A673 (cell line): ENCODE results near the gene ATOH8. TPM values are rescaled to one million over a fixed set of nuclear protein-coding genes. Genes with fewer than 3 reads are reported as not detected.
A peak's percentile ranks its signal among the peaks of the same experiment; 100 is the strongest.

ENCODE experiments used
- BruUV-seq: library from RNA; stranded (reverse); fragments of 400-500 nt; replicated peaks from 2 replicates; lab custom pipeline; 2021; lab: Mats Ljungman, UMichigan
- CTCF ChIA-PET: fragments of 300-600 bp; sonication (Branson Sonifier 250); formaldehyde crosslinking; loops from one replicate; lab custom pipeline; 2022; ENCODE audit warnings: antibody characterized with exemption; lab: Charles Lee
- POLR2A ChIA-PET: fragments of 300-600 bp; sonication (Branson Sonifier 250); formaldehyde crosslinking; loops from one replicate; lab custom pipeline; 2022; ENCODE audit warnings: antibody characterized with exemption; ENCODE audit not compliant: low non-redundant PET; lab: Charles Lee
- DNase-seq: peaks from one replicate; pipeline ENCODE4 v3.0.0-alpha.2; 2015; ENCODE audit warnings: low spot score
- H3K27ac ChIP-seq: fragments of 200-600 bp; sonication (generic); 2 replicates; pipeline ENCODE4 v1.5.1; 2016; ENCODE audit warnings: mixed run types, low read depth, mild to moderate bottlenecking, mixed read lengths, antibody characterized with exemption, low read length; ENCODE audit not compliant: poor library complexity, severe bottlenecking
- H3K27me3 ChIP-seq: fragments of 200-600 bp; sonication (generic); replicated peaks from 2 replicates; pipeline ENCODE4 v1.6.1; 2017; ENCODE audit warnings: mixed run types, low read depth, mild to moderate bottlenecking, mixed read lengths, antibody characterized with exemption, low read length; ENCODE audit not compliant: insufficient read depth, poor library complexity
- H3K36me3 ChIP-seq: fragments of 200-600 bp; sonication (generic); 2 replicates; pipeline ENCODE4 v1.6.1; 2016; ENCODE audit warnings: mixed run types, mild to moderate bottlenecking, mixed read lengths, antibody characterized with exemption, low read length; ENCODE audit not compliant: insufficient read depth, poor library complexity, severe bottlenecking
- H3K4me1 ChIP-seq: fragments of 200-600 bp; sonication (generic); 2 replicates; pipeline ENCODE4 v1.6.1; 2017; ENCODE audit warnings: mixed run types, mild to moderate bottlenecking, mixed read lengths, antibody characterized with exemption, low read length; ENCODE audit not compliant: insufficient read depth, poor library complexity, severe bottlenecking
- H3K4me3 ChIP-seq: fragments of 200-600 bp; sonication (generic); 2 replicates; pipeline ENCODE4 v1.5.1; 2016; ENCODE audit warnings: low read depth, mixed run types, mild to moderate bottlenecking, mixed read lengths, low read length; ENCODE audit not compliant: poor library complexity, severe bottlenecking
- H3K9me3 ChIP-seq: fragments of 200-600 bp; sonication (generic); 2 replicates; pipeline ENCODE4 v1.6.1; 2016; ENCODE audit warnings: mixed run types, low read depth, mild to moderate bottlenecking, mixed read lengths, antibody characterized with exemption, low read length; ENCODE audit not compliant: poor library complexity, severe bottlenecking
- EZH2 ChIP-seq: fragments of 200-600 bp; sonication (generic); IDR thresholded peaks from 2 replicates; pipeline ENCODE4 v1.6.1; 2017; ENCODE audit warnings: borderline replicate concordance, low read depth, mild to moderate bottlenecking, mixed read lengths, antibody characterized with exemption, low read length; ENCODE audit not compliant: poor library complexity, severe bottlenecking
- intact Hi-C: fragments of 100-400 bp; cut with micrococcal nuclease; formaldehyde crosslinking; loops from one replicate; pipeline ENCODE4 v1.10.0; 2022; ENCODE audit not compliant: unreplicated experiment
- total RNA-seq: library from RNA; stranded (reverse); gene quantifications from 2 replicates; pipeline ENCODE4 v1.2.3, GENCODE V29; 2021
- TF ChIP-seq, protein P1 (sequence below): fragments of 300-800, 200-600 bp; sonication (generic); conservative IDR thresholded peaks from 2 replicates; pipeline ENCODE4 v1.5.1; 2017; ENCODE audit warnings: low read depth, mild to moderate bottlenecking, antibody characterized with exemption, low read length, moderate library complexity, mixed read lengths

ATOH8 gene
- total RNA-seq, 1 experiment from 2014 or later = 4.6 TPM

DNA sequence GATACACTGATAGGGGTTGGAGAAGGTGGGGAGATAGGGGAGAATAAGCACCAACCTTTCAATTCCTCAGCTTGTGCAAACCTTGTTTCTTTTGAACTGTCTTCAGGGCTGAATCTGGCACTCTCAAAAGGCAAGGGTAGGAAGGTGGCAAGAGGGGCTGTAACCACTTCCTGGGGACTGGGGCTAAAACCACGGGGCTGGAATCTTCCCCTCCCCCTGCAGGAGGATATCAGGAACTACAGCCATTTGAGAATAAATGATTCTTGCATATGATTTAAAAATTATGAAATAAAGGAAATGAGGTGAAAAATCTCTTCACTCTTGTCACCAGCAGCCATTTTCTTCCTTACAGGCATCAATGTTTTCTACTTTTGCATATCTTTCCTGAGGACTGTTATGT is 50.8 kb downstream of the ATOH8 start:
- CTCF ChIA-PET = no interaction called here
- TF ChIP-seq, protein P1, sequence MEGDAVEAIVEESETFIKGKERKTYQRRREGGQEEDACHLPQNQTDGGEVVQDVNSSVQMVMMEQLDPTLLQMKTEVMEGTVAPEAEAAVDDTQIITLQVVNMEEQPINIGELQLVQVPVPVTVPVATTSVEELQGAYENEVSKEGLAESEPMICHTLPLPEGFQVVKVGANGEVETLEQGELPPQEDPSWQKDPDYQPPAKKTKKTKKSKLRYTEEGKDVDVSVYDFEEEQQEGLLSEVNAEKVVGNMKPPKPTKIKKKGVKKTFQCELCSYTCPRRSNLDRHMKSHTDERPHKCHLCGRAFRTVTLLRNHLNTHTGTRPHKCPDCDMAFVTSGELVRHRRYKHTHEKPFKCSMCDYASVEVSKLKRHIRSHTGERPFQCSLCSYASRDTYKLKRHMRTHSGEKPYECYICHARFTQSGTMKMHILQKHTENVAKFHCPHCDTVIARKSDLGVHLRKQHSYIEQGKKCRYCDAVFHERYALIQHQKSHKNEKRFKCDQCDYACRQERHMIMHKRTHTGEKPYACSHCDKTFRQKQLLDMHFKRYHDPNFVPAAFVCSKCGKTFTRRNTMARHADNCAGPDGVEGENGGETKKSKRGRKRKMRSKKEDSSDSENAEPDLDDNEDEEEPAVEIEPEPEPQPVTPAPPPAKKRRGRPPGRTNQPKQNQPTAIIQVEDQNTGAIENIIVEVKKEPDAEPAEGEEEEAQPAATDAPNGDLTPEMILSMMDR = peak; percentile 71
- TF ChIP-seq EZH2 = no peak
- intact Hi-C loops = loop anchor here (2.0 kb wide), 1 partner anchor 54 kb away; no protein-coding TSS in a partner anchor
- peak; percentile 65 for DNase-seq
- no peaks in the 10 kb centered on the region for H3K27me3 ChIP-seq
- no peak overlapping the region for H3K27ac ChIP-seq
- H3K4me1 ChIP-seq = peaks cover 6% of the 10 kb centered on the region
- POLR2A ChIA-PET = no interaction called here
- no peaks in the 10 kb centered on the region for H3K36me3 ChIP-seq
- BruUV-seq = no TSS peak
- no peak overlapping the region for H3K4me3 ChIP-seq
- no peaks in the 10 kb centered on the region for H3K9me3 ChIP-seq

- no peak for DNase-seq
- no TSS peak for BruUV-seq
- H3K9me3 ChIP-seq = no peaks in the 10 kb centered on the region
- H3K36me3 ChIP-seq = no peaks in the 10 kb centered on the region
- no peak overlapping the region for H3K27ac ChIP-seq
- ChIA-PET POLR2A (no interaction called here), CTCF (interaction anchor here (0.7 kb wide), 1 partner anchor 23 kb away, joined by 5 read pairs; no protein-coding TSS in a partner anchor)
- H3K4me3 ChIP-seq = no peak overlapping the region
- intact Hi-C loops = no loop called here
- TF ChIP-seq EZH2 = no peak
- TF ChIP-seq, protein P1 = no peak
- peaks cover 6% of the 10 kb centered on the region for H3K4me1 ChIP-seq
- no peaks in the 10 kb centered on the region for H3K27me3 ChIP-seq
Measured at GRCh38 chr2:85806358-85807118, 52.7 kb downstream of the ATOH8 start.

GRCh38 chr2:85807756-85808155 is 54.0 kb downstream of the ATOH8 start:
- CTCF ChIA-PET = no interaction called here
- BruUV-seq = no TSS peak

More at GRCh38 chr2:85807756-85808155, 54.0 kb downstream of the ATOH8 start:
- H3K9me3 ChIP-seq = no peaks in the 10 kb centered on the region
- no peak for DNase-seq
- no peaks in the 10 kb centered on the region for H3K27me3 ChIP-seq
- no peak overlapping the region for H3K27ac ChIP-seq
- intact Hi-C loops = no loop called here
- H3K4me3 ChIP-seq = no peak overlapping the region
- no peak for TF ChIP-seq EZH2
- TF ChIP-seq, protein P1 = no peak
- no peaks in the 10 kb centered on the region for H3K36me3 ChIP-seq
- POLR2A ChIA-PET = no interaction called here
- peaks cover 2% of the 10 kb centered on the region for H3K4me1 ChIP-seq
